HG03571 (cell line): Measurements from ENCODE around the gene DDX52.
A peak's percentile ranks its signal among the peaks of the same experiment; 100 is the strongest.
"Not testable (repeated sequence)": the region's sequence is repeated elsewhere in the genome, so short reads cannot be mapped to it uniquely, and the experiment has no call there.

ENCODE experiments used
- ATAC-seq: cut with Tn5 transposase; IDR thresholded peaks from one replicate; pipeline ENCODE4 v1.9.1; 2021; ENCODE audit not compliant: unreplicated experiment

The DDX52 gene, protein sequence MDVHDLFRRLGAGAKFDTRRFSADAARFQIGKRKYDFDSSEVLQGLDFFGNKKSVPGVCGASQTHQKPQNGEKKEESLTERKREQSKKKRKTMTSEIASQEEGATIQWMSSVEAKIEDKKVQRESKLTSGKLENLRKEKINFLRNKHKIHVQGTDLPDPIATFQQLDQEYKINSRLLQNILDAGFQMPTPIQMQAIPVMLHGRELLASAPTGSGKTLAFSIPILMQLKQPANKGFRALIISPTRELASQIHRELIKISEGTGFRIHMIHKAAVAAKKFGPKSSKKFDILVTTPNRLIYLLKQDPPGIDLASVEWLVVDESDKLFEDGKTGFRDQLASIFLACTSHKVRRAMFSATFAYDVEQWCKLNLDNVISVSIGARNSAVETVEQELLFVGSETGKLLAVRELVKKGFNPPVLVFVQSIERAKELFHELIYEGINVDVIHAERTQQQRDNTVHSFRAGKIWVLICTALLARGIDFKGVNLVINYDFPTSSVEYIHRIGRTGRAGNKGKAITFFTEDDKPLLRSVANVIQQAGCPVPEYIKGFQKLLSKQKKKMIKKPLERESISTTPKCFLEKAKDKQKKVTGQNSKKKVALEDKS

DNA sequence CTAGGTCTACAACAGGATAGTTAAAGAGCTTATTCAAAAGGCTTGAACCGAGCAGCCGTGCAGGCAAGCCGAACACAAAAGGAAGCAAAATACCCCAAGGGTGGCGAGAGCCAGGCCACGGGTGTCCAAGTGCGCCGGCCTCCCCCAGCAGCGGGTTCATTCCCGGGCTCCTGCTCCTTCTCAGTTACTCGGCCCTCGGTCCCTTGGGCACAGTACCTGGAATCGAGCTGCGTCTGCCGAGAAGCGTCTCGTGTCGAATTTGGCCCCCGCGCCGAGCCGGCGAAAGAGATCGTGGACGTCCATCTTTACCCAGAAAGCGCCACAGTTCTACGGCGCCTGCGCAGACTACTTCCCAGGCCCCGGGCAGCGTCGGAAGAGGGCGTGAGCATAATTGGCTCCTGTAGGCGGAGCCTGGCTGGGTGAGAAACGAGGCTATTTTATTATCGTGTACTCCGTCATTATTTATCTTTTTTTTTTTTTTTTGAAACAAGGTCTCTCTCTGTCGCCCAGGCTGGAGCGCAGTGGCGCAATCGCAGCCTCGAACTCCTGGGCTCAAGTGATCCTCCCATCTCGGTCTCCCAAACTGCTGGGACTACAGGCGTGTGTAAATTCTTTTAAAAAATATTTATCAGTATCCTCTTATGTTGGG lies at the start of gene DDX52:
TSS of gene DDX52 (minus strand) at position 329 of the 649 bp plus-strand sequence. CDS start at position 303, 26 bp downstream.
- ATAC-seq, result peak; percentile 85

DNA sequence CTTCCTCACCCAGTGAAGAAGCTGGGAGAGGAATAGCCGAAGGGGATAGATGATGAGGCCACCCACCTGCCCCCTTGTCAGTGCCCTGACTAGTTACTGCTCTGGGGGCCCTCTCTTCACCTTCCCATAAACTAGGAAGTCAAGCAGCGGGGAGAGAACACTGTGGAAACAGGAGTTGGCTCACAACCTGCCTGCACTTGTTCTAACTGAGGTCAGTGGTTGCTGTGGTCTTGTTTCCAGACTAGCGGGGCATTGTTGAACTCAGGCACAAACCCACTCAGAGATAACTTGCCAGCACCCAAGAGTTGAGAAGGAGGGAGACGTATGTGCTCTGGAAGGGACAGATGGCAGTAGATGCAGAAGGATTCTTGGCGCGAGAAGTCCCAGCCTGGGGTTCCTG lies 48.6 kb upstream of the DDX52 start:
- no peak for ATAC-seq

DNA sequence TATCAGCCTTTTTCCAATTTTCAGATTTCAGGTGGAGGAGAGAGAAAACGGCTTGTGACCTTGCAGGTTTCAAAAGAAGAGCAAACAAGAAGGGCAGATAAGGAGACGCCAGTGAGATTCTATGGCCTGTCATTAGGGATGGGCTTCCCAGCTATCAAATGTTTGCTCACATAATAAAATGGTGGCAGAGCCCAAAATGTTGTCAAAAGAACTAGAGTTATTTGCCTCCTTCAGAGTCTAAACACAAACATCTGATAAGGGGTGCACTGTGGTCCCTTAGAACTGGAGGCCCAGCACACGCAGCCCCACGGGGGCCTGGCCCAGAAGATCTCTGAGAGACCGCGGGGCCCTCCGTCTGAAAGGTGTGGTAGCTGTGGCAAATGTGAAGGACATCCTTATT lies 46.1 kb upstream of the DDX52 start:
- ATAC-seq, result no peak

DNA sequence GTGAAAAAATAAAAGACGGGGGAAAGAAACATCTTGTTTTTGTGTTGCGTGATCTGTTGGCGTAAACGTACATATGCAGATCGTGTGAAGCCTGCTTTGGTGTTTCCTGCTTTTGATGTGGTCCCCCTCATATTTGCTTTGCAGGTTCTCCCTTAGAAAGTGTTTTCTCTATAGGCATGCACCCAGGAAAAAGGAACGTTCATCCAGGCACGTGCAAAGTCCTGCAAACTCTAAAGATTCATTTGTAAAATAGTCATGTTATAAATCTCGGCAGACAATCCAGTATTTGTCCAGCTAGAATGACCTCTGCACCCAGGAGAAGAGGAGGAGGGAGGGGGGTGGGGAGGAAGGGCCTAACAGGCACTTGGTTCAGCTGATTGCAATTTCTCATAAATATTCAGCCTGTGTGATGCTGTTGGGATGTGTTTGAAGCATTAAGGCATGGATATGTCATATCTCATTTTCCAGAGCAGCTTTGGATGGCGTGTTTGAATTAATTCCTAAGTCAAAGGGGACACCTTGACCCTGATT lies 40.3 kb upstream of the DDX52 start:
- no peak for ATAC-seq

DNA sequence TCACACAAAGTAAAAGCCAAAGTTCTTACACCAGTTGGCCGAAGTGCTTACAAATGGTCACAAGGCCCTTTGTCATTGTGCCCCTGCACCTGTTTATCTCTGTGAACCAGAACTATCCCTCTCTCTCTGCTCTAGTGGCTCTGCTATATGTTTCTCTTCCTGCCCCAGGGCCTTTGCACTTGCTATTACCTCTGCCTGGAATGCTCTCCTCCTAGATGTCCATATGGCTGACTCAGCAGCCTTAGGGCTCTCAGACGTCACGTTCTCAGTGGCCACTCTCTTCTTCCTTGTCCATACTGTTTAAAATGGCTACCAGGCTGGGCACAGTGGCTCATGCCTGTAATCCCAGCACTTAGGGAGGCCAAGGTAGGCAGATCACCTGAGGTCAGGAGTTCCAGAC lies 38.8 kb upstream of the DDX52 start:
- no peak for ATAC-seq

DNA sequence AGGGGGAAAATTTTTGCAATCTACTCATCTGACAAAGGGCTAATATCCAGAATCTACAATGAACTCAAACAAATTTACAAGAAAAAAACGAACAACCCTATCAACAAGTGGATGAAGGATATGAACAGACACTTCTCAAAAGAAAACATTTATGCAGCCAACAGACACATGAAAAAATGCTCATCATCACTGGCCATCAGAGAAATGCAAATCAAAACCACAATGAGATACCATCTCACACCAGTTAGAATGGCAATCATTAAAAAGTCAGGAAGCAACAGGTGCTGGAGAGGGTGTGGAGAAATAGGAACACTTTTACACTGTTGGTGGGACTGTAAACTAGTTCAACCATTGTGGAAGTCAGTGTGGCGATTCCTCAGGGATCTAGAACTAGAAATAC lies 36.7 kb upstream of the DDX52 start:
- ATAC-seq, result not testable (repeated sequence)

DNA sequence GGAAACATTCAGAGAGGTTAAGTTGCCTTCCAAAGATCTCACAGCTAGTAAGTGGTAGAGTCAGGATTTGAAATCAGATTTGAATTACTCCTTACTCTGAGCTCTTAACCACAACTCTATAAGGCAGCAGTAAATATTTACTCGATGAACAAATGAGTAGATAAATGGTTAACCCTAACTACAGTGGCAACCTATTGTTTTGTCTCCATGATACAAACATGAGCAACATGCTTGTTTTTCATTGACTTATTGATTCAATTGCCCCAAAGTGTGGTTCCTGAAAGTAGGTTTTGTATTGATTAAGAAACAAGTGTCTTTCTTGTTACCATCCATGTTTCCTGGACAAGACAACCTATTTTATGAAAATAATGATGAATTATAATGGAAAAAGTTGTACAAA lies 34.8 kb upstream of the DDX52 start:
- no peak for ATAC-seq

DNA sequence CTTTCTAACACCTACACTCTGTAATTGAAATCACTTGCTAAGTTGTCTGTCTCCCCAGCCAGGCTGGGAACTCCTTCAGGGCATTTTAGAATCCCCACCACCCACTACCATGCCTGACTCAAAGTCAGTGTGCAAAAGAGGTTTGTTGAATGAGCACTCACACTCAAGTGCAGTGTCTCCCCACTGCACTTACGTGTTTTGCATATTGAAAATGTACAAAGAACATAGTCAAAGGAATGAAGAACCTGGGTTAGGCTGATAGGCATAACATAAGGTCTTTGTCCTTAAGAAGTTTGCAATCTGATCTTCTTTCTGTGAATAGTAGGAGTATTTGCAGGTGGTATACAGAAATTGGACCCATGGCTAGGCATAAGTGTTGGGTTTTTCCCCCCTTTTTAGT lies 33.8 kb upstream of the DDX52 start:
- ATAC-seq, result no peak

DNA sequence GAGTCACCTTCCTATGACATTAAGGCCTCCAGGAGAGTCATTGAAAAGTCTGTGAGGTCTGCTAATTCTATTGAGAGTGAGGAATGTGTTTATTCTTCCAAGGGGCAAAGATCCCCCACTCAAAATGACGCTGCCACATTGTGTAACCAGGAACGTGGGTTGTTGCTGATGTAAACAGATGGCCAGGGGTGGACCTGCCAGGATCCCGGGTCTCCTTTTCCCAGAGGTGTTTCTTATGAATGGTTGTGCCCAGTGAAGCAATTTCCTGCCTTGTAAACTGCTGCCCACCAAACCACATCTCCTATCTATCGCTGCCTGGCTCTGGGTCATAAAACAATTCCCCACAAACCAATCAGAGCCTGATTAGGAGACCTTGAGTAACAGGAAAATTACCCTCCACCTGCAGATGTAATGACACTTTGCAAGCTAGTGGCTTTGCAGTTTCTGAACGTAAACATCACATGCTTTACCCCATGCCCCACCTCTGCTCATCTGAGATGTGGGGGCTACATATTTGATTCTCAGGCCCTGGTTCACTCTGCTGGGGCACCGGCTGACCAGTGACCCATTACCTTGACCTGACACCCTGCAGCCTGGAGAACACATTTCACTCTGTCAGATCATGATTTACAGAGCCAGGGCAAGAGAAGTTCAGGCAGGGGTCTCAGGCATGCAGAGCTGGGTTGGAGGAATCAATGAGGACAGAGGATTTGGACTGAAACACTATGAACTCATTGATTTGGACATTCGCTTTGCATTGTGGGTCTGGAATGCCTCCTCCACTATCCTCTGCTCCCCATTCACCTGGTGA lies 33.1 kb upstream of the DDX52 start:
- ATAC-seq, result no peak

DNA sequence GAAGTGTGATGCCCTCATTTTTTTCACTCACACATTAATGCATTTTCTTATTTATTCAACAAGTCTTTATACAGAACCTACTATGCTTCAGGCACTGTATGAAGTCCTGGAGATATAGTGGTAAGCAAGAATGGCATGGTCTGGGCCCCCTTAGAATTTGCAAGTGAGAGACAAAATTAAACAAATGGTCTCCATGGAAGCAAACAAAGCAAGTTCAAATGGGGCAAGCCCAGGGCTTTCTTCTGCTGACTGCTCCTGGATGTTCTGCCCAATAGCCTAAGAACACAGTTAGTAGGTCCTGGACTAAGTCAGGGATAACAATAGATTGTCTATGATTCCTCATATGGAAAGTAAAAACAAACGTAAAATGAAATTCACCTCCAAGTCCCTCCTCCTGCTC lies 31.3 kb upstream of the DDX52 start:
- no peak for ATAC-seq

DNA sequence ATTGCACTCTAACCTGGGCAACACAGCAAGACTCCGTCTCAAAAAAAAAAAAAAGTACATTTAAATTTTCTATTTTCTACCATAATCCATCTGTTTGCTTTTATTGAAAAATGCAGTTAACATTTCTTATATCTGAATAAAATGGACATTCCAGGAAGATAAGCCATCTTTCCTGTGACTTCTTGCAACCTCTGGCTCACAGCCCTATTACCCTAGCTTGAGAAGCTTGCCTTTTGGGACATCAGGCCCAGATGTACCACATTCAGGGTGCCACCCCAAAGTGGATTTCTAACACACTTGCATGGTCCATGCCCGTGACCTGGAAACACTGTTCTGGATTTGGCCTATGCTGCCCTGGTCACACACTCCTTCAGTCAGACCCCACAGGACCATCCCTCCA lies 30.1 kb upstream of the DDX52 start:
- ATAC-seq, result no peak

DNA sequence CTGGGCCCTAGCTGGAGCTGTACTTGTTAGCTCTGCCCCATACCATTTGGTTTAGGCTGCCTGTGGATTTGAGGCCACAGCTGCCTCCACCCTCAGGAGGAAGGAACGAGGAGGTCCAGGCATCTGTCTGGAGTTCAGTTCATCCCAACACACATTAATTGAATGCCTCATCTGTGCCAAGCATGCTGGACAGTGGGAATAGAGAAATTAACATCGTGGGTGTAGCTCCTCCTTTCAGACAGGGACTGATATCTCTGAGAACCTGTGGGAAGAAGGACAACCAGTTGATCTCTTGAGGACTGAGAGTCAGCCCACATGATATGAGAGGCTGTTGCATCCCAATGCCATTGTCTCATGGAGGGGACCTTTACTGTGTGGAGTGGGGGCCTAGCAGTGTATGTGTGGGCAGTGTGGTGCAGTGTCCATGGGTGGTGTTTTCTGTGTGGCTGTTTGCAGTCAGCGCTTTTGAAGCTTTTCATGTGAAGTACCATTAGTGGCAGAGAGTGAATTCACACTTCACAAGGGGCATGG lies 29.4 kb upstream of the DDX52 start:
- ATAC-seq, result no peak

DNA sequence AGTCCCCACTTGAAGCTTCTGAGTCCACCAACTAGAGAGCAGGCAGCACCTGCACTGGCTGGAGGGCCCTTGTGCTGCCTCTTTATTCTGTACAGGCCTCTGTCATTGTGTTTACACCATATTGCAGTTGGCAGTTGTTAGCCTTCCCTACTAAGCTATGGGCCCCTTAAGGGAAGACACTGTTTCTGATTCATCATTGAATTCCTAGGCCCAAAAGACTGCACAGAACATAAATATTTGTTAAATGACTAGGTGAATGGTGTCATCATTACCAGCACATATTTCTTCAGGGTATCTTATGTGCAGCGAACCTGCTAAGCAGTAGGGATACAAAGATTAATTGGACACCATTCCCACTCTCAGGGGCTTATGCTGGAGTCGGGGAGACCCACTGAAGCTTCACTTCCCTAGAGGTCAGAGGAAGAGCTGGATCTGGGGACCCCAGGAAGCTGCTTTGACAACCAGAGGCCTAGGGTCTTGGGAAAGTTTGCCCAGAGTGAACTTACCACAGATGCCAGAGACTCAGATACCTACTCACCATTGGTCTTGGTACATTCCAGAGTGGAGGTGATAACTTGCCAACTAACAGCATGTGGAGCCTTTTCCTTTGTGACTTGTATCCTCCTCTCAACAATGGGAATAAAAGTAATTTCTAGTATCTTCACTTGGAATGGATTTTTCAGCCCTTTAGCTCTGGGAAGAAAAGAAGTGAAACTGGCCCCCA lies 28.7 kb upstream of the DDX52 start:
- ATAC-seq, result no peak

DNA sequence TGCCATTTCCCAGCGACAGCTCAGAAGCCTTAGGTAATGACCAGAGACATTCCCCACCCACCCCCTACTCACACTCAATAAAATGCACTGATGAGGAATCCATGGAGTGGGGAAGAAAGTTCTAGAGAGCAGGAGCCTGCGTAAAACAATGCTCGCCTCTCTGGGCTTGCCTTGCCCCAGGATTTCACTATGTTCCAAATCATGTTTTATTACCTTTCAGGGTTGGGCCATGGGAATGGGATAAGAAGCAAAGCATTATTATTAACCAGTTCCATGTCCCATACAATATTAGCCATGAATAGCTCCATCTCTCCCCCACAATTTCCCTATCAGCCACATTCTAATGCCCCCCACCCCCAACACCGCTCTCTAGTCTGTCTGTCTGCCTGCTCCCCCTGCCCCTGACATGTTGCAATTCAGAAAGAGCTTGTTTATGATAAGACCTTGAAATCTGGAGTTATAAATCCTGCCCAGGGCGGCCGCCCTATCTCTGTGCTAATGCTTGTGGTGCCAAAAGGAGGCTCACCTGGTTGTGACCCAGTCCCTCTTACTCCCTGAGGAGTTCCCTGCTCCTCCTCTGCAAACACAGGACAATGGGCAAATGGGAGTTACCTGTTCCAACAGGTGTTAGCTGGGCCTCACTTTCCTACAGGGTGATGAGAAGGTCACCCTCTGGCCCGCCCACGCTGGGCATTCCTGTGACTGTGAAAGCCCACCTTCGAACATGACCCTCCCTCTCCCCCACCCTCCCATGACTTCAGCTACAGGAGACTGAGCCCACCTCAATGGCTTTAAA lies 28.0 kb upstream of the DDX52 start:
- ATAC-seq, result no peak

DNA sequence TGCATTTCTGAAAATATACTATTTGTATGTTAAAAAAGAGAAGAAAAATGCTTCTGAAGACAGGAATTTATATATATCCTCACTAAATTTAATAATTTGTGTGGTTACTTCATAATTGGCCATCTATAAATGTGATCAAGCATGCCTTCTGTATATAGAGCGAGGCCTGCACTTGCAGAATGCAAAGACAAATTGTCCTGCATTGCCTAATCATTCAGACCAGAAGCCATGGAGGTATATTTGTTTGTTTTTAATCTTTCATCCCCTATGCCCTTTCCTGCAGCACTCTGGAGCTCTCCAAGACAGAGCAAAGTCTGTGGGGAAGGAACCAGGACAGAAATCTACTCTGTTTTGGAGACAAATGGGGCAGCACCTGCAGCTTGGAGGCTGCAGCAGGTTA lies 23.8 kb upstream of the DDX52 start:
- ATAC-seq, result no peak

DNA sequence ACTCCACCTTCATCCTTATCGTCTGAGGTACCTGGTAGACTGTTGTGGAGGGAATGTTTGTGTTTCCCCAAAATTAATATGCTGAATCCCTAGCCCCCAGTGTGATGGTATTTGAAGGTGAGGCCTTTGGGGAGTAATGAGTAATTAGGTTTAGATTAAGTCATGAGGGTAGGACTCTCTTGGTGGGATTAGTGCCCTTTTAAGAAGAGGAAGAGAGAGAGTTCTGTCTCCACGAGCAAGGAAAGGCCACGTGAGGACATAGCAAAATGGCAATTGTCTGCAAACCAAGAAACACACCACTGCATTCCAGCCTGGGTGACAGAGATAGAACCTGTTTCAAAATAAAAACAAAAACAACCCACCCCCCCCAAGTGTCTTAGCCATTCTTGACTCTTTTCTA lies 21.0 kb upstream of the DDX52 start:
- ATAC-seq, result no peak

DNA sequence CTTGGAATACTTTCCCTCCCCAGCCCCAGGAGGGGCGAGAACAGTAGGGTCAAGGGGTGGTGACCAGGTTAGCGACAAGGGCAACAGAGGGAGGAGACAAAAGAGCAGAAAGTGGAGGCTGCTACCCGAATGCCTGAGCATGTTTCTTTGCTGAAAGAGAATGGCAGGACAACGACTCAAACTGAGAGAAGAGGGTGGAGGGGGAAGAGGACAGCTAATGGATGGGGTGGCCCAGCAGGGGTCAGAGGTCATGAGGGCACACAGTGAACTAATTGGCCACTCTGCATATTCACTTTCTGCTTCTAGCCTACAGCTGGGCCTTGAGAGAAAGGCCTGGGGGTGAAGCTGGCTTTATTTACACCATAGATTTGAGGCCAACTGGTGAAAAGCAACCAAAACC lies 19.1 kb upstream of the DDX52 start:
- no peak for ATAC-seq

DNA sequence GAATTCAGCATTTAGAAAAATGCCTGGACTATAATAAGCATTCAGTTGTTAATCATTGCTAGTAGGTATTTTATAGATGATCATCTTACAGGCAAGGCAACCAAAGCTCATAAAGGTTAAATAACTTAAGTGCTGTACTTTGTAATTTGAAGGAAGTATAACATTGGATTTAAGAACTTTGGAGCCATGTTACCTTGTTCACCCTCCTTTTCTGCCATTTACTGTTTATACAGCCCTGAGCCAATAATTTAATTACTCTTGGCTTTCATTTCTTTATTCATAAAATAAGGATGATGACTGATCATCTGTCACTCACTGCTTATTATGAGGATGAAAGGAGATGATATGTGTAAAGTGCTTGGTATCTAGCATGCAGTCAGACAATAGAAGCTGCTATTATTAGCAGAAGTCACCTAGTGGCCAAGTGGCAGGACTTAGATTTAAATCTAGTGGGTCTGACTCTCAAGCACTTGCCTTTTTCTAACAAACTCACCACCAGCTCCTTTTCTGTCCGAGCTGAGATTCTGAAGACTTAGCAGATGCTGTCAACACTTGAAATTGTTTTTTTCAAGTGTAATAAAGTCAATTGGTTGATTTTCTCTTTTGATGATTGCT lies 18.3 kb upstream of the DDX52 start:
- no peak for ATAC-seq

DNA sequence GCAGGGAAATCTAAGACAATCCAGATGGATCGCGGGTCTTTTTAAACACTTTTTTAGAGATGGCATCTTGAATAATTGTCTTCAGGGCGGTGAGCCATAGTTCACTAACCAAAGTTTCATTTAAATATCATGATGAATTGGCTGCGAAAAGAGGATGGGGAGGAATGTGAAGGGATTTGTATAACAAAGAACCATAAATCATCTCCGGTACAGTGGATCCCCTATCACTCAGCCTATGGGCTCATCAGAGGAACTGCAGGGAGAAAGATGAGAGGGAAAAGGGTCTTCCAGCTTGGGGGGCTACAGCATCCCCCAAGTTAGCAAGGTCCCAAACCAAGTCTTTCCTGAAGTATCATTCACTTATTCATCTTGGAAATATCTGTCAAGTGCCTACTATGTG lies 16.7 kb upstream of the DDX52 start:
- ATAC-seq, result no peak
